Endometrium (tissue), 2 donors: Measurements from ENCODE around the gene PNLDC1.
"Not testable (repeated sequence)": the region's sequence is repeated elsewhere in the genome, so short reads cannot be mapped to it uniquely, and the experiment has no call there.

Experiments used
- FAIRE-seq: peaks from 2 replicates; lab custom pipeline; 2012; peaks lifted over from hg19 to GRCh38; lab: Jason Lieb, UNC
- donor health status: control.
- donor health status: control.

PNLDC1 gene

GRCh38 chr6:159821122-159821521 lies 21.0 kb downstream of the PNLDC1 start:
- no peak for FAIRE-seq

DNA sequence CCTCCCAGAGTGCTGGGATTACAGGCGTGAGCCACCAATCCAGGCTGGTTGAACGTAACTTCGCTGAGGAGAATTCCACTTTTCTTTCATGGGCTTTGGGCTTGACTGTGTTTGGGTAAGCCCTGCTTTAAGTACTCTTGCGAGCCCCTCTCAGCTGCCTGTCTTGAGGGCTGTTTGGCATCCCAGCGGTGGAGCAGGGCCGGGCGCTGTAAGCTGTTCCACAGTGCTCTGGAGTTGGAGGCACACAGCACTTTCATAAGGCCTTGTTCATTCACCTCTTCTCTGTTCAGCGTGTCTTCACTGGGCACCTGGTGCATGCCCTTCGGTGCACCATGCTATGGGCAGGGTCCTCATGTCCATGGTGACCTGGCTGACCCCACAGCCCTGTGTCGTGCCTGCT lies 21.6 kb downstream of the PNLDC1 start:
- no peak for FAIRE-seq

DNA sequence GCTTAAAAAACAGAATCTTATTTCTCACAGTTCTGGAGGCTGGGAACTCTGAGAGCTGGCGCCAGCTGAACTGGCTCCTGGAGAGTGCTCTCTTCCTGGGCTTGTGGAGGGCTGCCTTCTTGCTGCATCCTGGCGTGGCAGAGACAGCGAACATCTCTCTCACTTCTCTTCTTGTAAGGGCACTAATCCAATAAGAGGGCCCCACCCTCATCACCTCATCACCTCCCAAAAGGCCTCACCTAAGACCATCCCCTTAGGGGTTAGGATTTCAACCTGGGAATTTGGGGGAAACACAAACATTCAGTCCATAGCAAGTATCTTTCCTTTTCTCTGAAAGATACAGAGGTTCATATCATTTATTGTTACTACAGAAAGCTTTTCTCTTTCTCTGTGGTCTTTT lies 23.9 kb downstream of the PNLDC1 start:
- FAIRE-seq, result no peak

DNA sequence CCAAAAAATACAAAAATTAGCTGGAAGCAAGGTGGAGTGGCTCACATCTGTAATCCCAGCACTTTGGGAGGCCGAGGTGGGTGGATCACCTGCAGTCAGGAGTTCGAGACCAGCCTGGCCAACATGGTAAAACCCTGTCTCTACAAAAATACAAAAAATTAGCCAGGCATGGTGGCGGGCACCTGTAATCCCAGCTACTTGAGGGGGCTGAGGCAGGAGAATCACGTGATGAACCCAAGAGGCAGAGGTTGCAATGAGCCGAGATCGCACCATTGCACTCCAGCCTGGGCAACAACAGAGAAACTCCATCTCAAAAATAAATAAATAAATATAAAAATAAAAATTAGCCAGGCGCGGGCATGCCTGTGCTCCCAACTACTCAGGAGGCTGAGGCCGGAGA lies 24.6 kb downstream of the PNLDC1 start:
- not testable (repeated sequence) for FAIRE-seq

GRCh38 chr6:159826004-159826403 lies 25.9 kb downstream of the PNLDC1 start:
- FAIRE-seq, result no peak

GRCh38 chr6:159826968-159827647 lies 27.0 kb downstream of the PNLDC1 start:
- FAIRE-seq, result no peak

DNA sequence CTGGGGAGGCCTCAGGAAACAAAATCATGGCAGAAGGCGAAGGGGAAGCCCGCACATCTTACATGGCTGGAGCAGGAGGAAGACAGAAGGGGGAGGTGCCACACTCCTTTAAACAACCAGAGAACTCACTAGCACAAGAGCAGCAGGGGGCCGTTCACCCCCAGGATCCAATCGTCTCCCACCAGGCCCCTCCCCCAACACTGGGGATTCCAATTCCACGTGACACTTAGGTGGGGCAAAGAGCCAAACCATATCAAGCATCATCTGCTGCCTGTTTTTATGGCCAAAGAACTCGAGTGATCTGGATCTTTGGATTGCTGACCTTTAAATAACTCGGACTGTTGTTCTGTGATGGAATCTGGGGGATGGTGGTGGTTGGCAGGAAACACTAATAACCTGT lies 28.0 kb downstream of the PNLDC1 start:
- no peak for FAIRE-seq

DNA sequence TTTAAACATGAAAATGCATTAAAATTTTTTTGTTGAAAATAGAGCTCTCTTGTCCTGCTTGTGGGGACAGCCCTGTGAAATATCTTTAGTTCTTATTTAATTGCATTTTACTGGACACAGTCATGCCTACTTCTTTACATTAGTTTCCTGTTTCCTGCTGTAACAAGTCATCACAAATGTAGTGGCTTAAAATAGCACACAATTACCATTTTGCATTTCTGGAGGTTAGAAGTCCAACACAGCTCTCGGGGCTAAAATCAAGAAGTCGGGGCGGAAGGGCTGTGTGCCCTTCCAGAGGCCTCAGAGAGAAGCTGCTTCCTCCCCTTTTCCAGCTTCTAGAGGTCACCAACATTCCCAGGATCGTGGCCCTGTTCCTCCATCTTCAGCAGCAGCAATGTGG lies 29.4 kb downstream of the PNLDC1 start:
- FAIRE-seq, result no peak

- no peak for FAIRE-seq
Measured at GRCh38 chr6:159830501-159831372, 30.7 kb downstream of the PNLDC1 start.

DNA sequence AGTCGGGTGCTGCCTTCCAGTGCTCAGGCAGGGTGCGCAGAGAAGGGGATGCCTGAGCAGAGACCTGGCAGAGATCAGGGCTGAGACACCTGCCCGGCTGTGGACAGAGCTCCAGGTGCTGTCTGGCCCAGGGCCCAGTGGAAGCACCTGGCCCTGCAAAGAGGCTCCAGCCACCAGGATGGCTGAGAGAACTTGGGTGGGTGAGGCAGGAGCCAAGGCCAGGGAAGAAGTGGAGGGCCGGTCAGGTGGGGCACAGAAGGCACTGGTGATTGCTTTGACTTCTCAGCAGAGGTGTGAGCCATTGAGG lies 31.2 kb downstream of the PNLDC1 start:
- FAIRE-seq, result no peak

DNA sequence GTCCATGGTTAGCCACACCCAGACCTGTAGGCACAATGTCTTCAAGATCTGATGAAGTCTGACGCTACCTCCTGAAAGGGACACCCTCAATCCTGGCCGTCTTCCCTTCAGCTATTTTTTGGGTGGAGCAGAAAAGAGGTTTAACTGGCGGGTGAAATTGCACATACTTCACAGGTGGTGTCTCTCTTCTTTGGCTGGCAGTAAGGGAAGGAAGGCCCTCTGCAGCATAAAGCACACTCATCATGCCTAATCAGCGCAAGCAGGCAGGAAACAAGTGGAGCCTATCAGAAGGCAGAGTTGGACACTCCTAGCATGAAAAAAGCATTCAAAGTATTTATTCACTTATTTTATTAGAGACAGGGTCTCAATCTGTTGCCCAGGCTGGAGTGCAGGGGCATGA lies 32.9 kb downstream of the PNLDC1 start:
- no peak for FAIRE-seq

GRCh38 chr6:159833556-159833955 lies 33.5 kb downstream of the PNLDC1 start:
- no peak for FAIRE-seq

DNA sequence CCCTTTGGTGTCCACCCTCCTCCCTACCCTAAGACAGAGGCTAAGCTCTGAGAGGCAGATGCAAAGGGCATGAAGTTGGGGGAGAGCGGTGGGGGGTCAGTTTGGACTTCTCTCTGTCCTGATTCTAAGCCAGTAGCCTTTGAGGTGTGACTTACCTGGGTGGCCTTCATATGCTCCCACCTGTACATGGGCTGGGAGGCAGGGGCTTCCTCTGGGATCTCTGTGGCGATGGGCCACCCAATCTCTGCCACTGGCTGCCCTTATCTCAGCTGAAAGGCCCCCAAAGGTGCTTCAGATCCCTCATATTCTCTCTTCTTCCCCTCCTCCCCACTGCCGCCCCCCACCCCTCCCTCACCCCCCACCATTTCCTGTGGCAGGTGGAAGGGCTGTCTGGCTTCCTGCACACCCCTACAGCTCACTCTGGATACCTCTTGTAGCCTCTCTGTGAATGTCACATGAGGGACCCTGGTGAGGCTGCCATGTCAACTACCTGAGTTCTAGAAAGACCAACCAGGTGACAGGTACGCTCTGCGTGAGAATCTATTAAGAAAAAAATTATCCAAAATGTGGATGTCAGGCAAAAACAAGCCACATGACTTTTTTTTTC lies 34.0 kb downstream of the PNLDC1 start:
- no peak for FAIRE-seq

DNA sequence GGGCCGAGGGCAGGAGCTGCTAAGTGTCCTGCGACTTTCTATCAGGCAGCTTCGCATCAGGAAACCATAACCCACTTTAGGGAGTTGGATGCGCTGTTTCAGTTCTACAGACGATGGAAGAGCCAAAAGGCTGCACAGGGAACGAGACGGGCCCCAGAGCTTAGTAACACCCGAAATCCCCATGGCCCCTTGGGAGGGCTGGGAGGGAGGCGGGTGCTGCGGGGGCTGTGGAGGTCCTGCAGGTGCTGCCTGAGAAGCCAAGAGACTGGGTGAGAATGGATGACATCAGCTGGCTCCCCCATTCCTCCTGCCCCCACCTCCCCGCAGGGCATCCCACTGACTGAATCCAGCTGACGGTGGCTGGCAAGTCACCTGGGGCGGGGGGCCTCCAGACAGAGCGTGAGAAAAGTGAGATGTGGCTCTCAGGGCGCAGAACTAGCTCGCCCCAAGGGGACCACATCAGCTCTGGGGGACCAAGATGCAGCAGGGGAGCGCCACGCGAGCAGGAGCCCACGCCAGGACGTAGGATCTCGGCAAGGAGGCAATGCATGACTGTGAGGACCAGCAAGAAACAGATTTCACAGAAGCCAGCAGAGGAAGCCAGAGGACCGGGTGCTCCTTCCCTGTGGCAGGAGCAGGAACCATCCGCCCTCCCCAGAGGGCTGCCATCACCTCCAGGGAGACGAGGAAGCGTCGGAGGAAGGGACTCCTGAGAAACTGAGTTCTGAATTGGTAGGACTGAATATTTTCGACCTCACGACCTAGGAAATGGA lies 36.8 kb downstream of the PNLDC1 start:
- no peak for FAIRE-seq

- no peak for FAIRE-seq
Measured at GRCh38 chr6:159837511-159837910, 37.4 kb downstream of the PNLDC1 start.

DNA sequence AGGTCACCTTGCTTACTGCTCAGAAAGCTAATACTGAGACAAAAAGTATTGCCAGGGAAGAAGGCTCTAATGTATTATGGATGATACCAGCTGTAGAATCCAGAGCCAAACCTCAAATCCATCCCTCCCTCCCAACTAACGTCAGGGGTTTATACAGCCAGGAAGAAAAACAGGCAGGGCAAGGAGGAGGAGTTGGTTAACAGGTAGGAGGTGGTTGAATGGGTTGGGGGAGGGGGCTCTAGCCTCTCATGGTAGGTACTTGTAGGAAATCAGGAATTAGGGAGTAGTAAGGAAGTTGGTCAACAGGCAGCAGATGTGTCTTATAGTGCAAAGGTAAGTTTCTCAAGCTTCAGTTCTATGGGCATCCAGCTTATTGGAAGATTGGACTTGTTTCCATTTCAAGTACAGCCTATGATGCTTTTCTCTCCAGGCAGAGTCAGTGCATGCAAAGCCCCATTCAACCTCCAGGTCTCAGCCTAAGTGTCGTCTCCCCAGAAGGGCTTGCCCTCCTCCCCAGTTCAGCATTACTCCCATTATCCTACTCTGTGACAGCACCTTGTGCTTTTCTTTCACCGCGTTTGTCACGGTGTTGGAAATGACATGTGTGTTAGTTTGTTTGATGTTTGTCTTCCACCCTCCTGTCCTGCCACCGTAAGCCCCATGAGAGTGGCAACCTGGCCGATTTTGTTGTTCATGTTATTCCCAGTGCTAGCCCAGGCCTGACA lies 38.1 kb downstream of the PNLDC1 start:
- FAIRE-seq, result no peak

- no peak for FAIRE-seq
Measured at GRCh38 chr6:159842035-159842434, 42.0 kb downstream of the PNLDC1 start.

DNA sequence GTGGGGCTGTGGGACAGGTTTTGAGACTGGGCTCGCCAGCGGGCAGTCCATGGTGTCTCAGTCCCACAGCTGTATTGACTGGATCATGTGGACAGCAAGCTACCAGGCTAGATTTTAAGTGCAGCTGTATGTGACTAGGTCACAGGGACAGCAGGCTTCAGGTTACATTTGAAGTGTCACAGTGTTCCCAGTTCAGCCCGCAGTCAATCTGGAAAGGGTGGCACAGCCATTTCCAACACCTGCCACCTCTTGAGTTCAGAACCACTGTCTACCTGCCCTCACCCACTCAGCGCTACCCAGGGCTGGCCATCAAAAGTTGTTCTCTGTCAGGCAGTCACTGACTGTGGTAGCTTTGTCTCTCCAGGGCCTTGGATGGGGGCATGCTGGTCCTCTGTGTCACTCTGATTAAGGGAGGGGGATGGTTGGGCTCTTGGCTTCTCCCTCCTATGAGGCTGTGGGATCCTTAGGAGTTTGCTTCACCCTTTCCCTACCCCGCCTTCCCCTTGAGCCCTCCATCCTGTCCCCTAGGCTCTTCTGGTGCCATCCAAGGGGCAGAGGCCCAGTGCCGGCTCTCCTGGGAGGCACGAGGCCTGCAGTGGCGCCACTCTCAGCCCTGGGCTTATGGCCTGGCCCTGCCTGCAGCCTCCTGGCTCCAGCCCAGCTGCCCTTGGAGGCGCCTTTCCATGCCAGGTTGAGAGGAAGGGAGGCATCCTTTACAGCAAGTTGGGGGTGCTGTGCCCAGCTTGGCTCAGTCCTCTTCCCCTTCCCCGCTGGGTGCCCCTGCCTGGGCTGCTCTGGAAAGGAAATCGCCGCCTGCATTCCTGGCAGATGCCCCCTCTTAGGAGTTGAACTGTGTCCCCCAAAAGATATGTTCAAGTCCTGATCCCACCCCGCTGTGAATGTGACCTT lies 44.9 kb downstream of the PNLDC1 start:
- FAIRE-seq, result no peak

DNA sequence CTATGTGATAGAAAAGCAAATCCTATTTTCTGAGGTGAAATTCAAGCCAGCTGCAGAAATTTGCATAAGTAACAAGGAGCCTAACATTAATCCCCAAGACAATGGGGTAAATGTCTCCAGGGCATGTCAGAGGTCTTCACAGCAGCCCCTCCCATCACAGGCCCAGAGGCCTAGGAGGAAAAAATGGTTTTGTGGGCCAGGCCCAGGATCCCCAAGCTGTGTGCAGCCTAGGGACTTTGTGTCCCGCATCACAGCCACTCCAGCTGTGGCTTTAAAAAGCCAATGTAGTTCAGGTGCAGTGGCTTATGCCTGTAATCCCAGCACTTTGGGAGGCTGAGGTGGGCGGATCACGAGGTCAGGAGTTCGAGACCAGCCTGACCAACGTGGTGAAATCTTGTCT lies 48.5 kb downstream of the PNLDC1 start:
- FAIRE-seq, result not testable (repeated sequence)

GRCh38 chr6:159849851-159850250 lies 49.8 kb downstream of the PNLDC1 start:
- not testable (repeated sequence) for FAIRE-seq

DNA sequence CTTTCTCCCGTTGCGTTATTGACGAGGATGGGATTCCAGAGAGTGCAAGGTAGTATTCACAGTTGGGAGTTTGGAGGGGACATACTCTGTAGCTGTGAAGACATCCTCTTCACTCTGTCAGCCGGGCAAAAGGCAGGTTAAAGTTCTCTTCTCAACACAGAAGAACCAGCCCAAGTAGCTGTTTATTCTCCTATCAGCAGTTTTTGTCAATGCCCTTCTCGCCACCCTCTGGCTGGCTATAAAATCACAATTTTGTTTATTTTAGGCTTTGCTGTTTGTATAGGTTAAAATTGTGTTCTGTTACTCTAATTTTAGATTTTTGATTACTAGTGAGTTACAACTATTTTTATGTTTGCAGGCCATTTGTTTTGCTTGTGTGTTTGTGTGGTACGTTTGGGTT lies 52.8 kb downstream of the PNLDC1 start:
- peak; percentile 60 for FAIRE-seq
